Stimulated activated CD8-positive, alpha-beta memory T cell treated with anti-CD3 and anti-CD28 coated beads, Interleukin-7, amount 100 ng/mL, for 1 hour (primary cell): ENCODE results near the gene ZP1.
A peak's percentile ranks its signal among the peaks of the same experiment; 100 is the strongest.
"Not testable (repeated sequence)": the region's sequence is repeated elsewhere in the genome, so short reads cannot be mapped to it uniquely, and the experiment has no call there.

Experiments
- DNase-seq, 2 donors: peaks; one replicate each; pipeline ENCODE4 v3.0.0-alpha.2; 2020; ENCODE audit warnings: low read depth in 2 of 2

ZP1 gene

GRCh38 chr11:60878245-60879101 lies 11.1 kb downstream of the ZP1 start:
- no peak for DNase-seq

GRCh38 chr11:60879104-60879503 lies 11.8 kb downstream of the ZP1 start:
- no peak for DNase-seq

- DNase-seq = no peak
Observed at GRCh38 chr11:60879971-60880588, 12.7 kb downstream of the ZP1 start.

DNA sequence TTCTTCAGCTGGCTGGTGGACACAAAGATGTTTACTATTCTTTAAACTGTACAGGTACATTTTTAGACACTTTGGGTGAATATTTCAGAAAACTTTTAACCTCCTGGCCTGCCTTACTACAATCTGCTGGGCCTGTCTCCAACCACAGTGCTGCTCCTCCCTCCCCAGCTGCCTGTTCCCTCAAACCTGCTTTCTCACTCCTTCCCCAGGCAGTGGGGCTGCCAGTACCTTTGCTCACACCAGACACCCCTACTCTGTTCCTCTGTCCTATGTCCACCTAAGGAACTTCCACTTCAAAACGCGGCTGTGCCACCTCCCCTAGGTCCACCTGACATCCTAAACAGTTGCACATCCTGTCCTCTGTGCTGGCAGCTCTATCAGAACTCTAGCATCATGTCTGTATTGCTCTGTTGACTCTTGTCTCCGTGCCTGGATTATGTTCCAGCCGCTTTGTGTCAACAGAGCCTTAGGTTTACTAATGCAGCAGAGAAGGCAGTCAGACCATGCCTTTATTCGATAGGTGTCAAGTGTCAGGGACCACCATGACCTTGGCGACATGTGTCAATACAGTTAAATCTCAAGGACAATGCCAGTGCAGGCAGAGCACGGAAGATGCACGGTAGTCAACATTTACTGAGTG lies 13.4 kb downstream of the ZP1 start:
- no peak for DNase-seq

GRCh38 chr11:60887556-60887955 lies 20.2 kb downstream of the ZP1 start:
- peak in 1 of 2 donors; percentile 28 for DNase-seq

- DNase-seq = no peak
Observed at GRCh38 chr11:60889869-60890311, 22.5 kb downstream of the ZP1 start.

- DNase-seq = no peak
Observed at GRCh38 chr11:60890696-60891095, 23.4 kb downstream of the ZP1 start.

GRCh38 chr11:60891103-60891741 lies 23.9 kb downstream of the ZP1 start:
- no peak for DNase-seq

DNA sequence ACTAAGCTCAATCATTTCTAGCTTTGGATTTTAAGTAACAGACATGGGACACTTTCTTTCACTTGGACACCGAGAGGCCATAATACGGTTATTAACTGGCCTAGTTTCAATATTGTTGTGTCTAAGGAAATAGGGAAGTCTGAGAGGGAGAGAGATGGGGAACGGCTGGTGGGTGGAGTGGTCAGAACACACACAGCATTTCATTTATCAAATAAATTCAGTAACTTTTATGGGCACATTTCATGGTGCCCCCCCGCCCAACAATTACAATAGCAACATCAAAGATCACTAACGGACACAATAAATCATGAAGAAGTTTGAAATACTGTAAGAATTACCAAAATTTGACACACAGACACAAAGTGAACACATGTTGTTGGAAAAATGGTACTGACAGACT lies 28.3 kb downstream of the ZP1 start:
- no peak for DNase-seq

GRCh38 chr11:60897496-60897895 lies 30.2 kb downstream of the ZP1 start:
- no peak for DNase-seq

DNA sequence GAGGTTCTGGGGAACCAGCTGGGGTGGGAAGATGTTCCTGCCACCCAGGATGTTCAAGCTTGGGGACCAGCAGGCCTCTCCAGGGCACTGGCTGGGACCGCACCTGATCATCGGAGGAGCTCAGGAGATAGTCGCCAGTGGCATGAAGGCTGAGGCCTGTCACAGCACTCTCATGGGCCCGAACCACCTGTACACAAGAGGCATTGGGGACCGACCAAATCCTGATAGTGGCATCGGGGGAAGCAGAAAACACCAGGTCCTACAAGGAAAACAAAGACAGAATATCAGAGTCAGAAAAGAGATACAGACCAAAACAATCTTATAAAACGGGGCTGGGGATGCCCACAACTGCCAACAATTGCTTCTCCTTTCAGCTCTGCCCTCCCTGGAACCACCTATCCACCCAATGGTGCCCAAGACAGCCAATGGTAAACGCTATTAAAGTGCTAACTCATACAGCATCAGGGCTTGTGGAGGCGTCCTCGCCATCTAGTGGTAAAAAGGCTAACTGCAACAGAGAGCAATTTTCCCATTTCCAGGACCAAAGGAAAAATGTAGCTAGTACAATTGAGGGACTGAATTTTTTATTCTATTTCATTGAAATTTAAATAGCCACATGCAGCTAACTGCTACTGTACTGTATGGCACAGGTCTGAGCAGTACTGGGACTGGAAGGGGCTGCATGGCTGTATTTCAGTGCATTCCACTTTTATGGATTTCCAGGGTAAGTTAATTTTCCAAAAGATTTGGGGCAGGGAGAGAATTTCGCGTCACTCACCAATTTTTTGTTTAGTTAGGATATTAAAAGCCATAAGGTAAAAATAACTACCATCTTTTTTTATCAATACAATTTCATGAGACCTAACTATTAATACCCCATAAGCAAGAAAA lies 31.9 kb downstream of the ZP1 start:
- no peak for DNase-seq

GRCh38 chr11:60899977-60900376 lies 32.6 kb downstream of the ZP1 start:
- DNase-seq = no peak

- no peak for DNase-seq
Observed at GRCh38 chr11:60900673-60901404, 33.5 kb downstream of the ZP1 start.

- no peak for DNase-seq
Observed at GRCh38 chr11:60902625-60903024, 35.3 kb downstream of the ZP1 start.

- DNase-seq = no peak
Observed at GRCh38 chr11:60905047-60905446, 37.7 kb downstream of the ZP1 start.

GRCh38 chr11:60905551-60906113 lies 38.3 kb downstream of the ZP1 start:
- DNase-seq = no peak

GRCh38 chr11:60906132-60906972 lies 39.0 kb downstream of the ZP1 start, which contains the start of gene PRPF19:
Gene PRPF19, minus strand, starts transcription at chr11:60906585. Its CDS starts 203 bp downstream, at chr11:60906382.
- peak; percentile 96 to 98 for DNase-seq

- DNase-seq = no peak
Observed at GRCh38 chr11:60908803-60909202, 41.5 kb downstream of the ZP1 start.

DNA sequence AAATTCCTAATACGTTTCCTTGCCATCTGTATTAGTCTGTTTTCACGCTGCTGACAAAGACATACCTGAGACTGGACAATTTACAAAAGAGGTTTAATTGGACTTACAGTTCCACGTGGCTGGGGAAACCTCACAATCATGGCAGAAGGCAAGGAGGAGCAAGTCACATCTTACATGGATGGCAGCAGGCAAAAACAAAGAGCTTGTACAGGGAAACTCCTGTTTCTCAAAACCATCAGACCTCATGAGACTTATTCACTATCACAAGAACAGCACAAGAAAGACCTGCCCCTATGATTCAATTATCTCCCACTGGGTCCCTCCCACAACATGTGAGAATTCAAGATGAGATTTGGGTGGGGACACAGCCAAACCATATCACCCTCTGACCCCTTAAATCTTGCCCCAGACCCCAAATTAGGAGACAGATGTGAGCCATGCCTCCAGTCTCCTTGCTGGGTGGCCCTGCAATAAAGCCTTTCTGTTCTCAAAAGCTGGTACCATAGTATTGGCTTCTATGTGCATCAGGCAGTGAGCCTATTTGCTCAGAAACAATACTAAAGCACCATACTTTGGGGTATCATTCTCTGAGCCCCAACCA lies 42.4 kb downstream of the ZP1 start:
- DNase-seq = not testable (repeated sequence)
